ENCODE data around the gene NTHL1. TPM values are rescaled to one million over a fixed set of nuclear protein-coding genes. Genes with fewer than 3 reads are reported as not detected.
A peak's percentile ranks its signal among the peaks of the same experiment; 100 is the strongest.

The NTHL1 gene
- total RNA-seq, 1 donor from 2014 or later, result 25.6 TPM

- Mint-ChIP-seq H3K4me1 (ENCODE audit: unreplicated experiment) (no peaks in the 10 kb centered on the region), H3K27me3 (ENCODE audit: unreplicated experiment) (peaks cover 4% of the 10 kb centered on the region), H3K36me3 (ENCODE audit: low read depth, unreplicated experiment) (peaks cover 27% of the 10 kb centered on the region), H3K27ac (ENCODE audit: unreplicated experiment) (no peak overlapping the region), H3K9me3 (ENCODE audit: unreplicated experiment) (no peaks in the 10 kb centered on the region), H3K4me3 (ENCODE audit: unreplicated experiment) (no peak overlapping the region)
- no peak for DNase-seq (ENCODE audit: low spot score)
- no peak for TF ChIP-seq CTCF (IDR thresholded peaks at IDR 0.05; ENCODE audit: unreplicated experiment)
Observed at GRCh38 chr16:2072926-2073325, 25.3 kb upstream of the NTHL1 start.

GRCh38 chr16:2071454-2072202 is 24.0 kb upstream of the NTHL1 start:
- no peak overlapping the region for H3K27ac Mint-ChIP-seq (ENCODE audit: unreplicated experiment)

GRCh38 chr16:2070576-2071453 is 23.2 kb upstream of the NTHL1 start:
- Mint-ChIP-seq H3K4me1 (ENCODE audit: unreplicated experiment) (no peaks in the 10 kb centered on the region), H3K27ac (ENCODE audit: unreplicated experiment) (peak overlapping the region; percentile 42), H3K4me3 (ENCODE audit: unreplicated experiment) (no peak overlapping the region), H3K27me3 (ENCODE audit: unreplicated experiment) (peaks cover 5% of the 10 kb centered on the region), H3K9me3 (ENCODE audit: unreplicated experiment) (no peaks in the 10 kb centered on the region), H3K36me3 (ENCODE audit: low read depth, unreplicated experiment) (peaks cover 28% of the 10 kb centered on the region)
- TF ChIP-seq CTCF (IDR thresholded peaks at IDR 0.05; ENCODE audit: unreplicated experiment), result no peak
- DNase-seq (ENCODE audit: low spot score), result no peak

More at GRCh38 chr16:2071454-2072202, 24.0 kb upstream of the NTHL1 start:
- Mint-ChIP-seq H3K4me1 (ENCODE audit: unreplicated experiment) (no peaks in the 10 kb centered on the region), H3K27me3 (ENCODE audit: unreplicated experiment) (peaks cover 1% of the 10 kb centered on the region), H3K36me3 (ENCODE audit: low read depth, unreplicated experiment) (peaks cover 23% of the 10 kb centered on the region), H3K9me3 (ENCODE audit: unreplicated experiment) (no peaks in the 10 kb centered on the region), H3K4me3 (ENCODE audit: unreplicated experiment) (no peak overlapping the region)
- DNase-seq (ENCODE audit: low spot score), result no peak
- TF ChIP-seq CTCF (IDR thresholded peaks at IDR 0.05; ENCODE audit: unreplicated experiment), result no peak

- Mint-ChIP-seq H3K4me1 (ENCODE audit: unreplicated experiment) (no peaks in the 10 kb centered on the region), H3K4me3 (ENCODE audit: unreplicated experiment) (no peak overlapping the region), H3K27ac (ENCODE audit: unreplicated experiment) (no peak overlapping the region), H3K9me3 (ENCODE audit: unreplicated experiment) (no peaks in the 10 kb centered on the region), H3K27me3 (ENCODE audit: unreplicated experiment) (peaks cover 7% of the 10 kb centered on the region), H3K36me3 (ENCODE audit: low read depth, unreplicated experiment) (peaks cover 23% of the 10 kb centered on the region)
- TF ChIP-seq CTCF (IDR thresholded peaks at IDR 0.05; ENCODE audit: unreplicated experiment), result no peak
- no peak for DNase-seq (ENCODE audit: low spot score)
Observed at GRCh38 chr16:2066139-2066538, 18.5 kb upstream of the NTHL1 start.
